HG02763 (cell line): ENCODE measurements around the gene MDN1.
"Not testable (repeated sequence)": the region's sequence is repeated elsewhere in the genome, so short reads cannot be mapped to it uniquely, and the experiment has no call there.

Experiments used
- ATAC-seq: cut with Tn5 transposase; IDR thresholded peaks from one replicate; pipeline ENCODE4 v1.9.1; 2021; ENCODE audit warnings: mild to moderate bottlenecking, moderate library complexity; ENCODE audit not compliant: unreplicated experiment

The MDN1 gene

DNA sequence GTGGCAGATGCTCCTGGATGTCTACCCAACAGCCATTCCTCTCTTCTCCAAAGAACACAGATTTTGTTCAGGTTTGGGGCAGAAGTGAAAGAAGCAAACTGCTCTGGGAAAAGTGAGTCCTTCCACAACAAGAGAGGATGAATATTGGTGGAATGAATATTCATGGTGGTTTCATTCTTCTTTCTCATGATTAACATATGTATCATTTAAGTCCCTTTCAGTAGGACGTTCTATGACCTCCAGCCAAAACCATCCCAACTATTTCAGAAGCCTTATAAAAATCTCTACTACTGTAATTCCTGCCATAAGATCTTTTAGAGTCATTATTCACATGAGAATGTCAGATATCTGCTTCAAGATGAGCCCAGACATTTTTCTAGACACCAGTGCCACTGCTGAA, 44.4 kb downstream of the MDN1 start:
- no peak for ATAC-seq

DNA sequence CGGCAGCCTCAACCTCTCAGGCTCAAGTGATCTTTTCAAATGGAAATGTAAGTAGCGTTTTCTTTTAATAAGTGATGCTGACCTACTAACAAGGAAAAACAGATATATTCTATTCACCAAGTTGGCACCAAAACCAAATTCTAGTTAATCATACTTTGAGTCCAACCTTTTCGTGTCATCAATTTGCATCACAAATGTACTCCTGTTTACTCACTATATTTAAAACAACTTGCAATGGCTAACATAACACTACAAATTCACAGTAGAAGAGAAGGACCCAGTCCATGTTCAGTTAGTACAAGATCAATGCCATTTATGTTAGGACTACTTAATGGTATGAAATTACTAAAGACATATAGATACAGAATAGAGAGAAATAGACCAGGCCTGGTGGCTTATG, 50.0 kb downstream of the MDN1 start:
- ATAC-seq = no peak

DNA sequence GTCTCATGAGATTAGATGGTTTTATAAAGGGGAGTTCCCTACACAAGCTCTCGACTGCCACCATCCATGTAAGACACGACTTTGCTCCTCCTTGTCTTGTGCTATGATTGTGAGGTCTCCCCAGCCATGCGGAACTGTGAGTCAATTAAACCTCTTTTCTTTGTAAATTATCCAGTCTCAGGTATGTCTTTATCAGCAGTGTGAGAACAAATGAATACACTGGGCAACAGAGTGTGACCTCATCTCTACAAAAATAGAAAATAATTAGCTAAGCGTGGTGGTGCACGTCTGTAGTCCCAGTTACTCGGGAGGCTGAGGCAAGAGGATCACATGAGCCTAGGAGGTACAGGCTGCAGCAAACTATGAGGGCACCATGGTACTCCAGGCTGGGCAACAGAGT, 51.3 kb downstream of the MDN1 start:
- ATAC-seq = no peak

DNA sequence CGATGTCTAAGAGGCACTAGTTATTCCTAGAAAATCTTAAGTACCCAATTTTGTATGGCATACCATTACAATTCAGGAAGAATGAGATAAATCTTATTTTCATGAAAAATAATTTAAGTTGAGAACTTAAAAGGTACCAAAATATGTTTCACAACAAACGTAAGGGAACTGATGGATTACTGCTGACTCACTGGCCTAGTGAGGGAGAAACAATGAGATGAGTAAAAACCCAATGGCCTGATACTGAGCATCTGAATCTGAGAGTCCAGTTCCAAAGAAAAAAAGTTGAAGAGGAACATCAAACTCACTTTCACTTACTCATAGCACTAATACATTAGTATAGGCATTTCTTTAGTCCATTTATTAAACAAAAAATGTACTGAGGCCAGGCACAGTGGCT, 56.0 kb downstream of the MDN1 start:
- no peak for ATAC-seq

DNA sequence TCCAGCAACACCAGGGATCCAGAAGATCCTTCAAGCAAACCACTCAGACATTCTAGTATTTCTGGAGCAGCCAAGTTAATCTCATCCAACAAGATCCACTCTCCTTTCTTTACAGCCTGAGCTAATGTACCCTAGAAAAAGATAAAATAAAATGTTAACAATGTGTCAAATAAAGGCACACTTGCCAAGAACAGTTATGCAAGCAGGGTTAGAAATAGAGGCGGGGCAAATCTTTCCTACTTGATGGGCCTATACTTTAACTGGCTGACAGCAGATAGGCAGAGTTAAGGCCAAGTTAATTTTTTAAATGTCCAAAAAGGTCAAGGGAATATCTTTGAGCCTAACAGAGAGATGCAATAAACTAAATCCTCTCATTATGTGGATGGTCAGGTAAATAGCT, 60.8 kb downstream of the MDN1 start:
- no peak for ATAC-seq

DNA sequence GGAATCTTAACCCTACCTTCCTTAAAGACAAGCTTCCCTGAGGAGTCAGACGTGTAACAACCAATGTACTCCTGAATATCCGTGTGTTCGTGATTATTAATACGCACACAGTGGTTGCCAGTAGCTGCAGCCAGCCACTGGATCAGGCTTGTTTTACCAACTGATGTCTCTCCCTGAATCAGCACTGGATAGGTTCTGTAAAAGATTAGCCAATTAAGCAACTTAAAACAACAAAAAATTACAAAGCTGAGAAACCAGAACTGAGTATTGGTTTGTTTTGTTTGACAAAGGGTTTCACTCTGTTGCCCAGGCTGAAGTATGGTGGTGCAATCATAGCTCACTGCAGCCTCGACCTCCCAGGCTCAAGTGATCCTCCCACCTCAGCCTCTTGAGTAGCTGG, 69.3 kb downstream of the MDN1 start:
- no peak for ATAC-seq

DNA sequence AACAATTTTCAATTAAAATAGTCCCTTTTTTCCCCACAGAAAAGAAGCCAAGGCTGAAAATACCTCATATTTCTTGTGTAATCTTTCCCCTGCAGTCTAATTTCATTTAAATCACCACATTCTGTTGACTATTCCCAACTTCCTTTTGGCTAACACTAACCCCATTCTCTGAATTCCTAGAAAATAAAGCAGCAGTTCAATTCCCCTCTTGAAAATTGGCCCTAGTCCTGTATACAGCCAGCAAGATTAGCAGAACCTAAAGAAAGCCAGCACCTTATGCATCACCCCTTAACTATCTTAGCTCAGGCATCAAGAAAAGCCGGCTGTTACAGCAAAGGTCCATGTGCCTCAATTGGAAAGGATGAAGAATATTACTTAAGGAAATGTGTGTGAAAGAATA, 69.7 kb downstream of the MDN1 start:
- ATAC-seq = no peak

DNA sequence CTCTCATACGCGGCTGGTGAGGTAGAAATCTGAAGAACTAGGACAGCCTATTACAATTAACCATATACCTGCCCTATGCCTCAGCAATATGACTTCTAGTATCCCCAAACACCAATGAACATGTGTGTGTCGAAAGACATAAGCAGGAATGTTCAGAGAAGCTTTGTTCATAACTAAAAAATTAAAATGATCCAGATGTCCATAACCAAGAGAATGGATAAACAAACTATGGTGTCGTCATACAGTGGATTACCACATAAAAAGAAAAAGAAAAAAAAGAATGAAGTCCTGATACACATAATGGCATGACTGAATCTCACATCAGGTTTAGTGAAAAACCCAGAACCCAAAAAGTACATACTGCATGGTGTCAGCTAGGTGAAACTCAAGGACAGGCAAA, 73.9 kb downstream of the MDN1 start:
- ATAC-seq = no peak

DNA sequence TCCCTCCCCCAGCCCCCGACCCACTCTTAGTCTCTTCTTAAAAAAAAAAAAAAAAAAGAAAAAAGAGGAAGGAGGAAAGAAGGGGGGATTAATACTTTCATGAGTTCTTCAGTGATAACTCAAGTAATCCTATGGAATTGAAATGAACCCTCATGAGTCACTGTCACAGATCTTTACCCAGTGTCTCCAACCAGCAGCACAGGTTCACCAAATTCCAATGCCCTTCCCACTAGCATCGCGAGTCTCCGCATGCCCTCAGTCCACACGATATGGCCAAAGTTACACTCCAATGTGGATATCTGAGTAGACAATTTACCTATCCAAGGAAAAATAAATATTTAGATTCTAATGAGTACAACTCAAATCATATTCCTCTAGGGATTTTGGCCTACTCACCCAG, 74.5 kb downstream of the MDN1 start:
- ATAC-seq = no peak

DNA sequence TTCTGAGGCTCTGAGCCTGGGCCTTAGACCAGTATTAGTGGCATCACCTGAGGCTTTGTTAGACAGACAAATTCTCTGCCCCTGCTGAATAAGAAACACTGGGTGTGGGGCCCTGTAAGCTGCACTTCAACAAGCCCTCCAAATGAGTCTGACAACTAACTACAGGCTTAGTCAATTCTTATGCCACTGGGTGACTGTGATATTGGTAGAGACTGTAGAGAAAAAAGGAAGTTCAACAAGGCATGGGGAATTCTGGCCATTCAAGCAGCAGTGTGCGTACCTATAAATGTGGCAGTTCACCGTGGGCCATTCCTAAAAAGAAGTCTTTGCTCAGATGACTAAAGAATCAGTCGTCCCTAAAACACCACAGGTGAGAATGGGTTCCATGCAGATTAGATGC, 82.7 kb downstream of the MDN1 start:
- ATAC-seq = no peak

DNA sequence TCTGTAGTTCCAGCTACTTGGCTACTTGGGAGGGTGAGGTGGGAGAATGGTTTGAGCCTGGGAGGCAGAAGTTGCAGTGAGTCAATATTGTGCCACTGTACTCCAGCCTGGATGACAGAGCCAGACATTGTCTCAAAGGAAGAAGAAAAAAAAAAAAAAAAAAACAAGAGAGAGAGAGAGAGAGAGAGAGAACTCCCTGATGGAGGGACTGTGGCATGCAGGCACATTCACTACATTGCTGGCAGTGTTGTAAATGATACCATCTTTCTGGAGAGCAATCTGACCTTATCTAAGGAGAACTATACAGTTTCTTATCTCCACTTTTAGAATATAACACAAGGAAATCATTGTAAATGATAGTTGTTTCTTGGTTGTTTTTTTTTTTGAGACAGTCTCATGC, 85.1 kb downstream of the MDN1 start:
- no peak for ATAC-seq

DNA sequence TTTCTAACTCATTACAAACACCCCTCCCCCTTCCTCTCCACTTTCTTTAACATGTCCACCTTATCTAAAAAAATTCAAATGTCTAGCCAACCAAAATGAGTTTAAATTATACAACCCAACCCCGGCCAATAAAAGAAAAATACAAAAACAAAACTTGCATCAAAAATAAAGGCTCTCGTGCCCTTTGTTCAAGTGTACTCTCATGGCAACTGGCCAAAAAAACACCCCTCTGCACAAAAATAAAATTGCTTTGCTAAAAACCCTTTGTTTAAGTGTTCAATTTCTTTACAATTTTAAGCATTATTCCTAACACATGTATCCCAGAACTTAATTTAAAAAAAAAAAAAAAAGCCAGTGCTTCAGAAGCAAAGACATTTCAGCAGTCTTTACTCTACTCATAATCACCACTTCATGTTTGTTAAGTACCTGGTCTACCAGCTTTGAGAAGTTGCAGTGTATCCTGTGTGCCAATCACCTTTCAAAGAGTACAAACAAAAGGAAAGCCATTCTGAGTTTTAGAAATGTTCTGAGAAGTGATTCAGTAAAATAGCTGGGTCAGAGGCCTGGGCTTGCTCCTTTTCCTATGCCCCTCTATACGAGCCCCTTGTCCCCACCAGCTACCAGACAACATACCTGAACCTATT, 87.5 kb downstream of the MDN1 start:
- no peak for ATAC-seq

DNA sequence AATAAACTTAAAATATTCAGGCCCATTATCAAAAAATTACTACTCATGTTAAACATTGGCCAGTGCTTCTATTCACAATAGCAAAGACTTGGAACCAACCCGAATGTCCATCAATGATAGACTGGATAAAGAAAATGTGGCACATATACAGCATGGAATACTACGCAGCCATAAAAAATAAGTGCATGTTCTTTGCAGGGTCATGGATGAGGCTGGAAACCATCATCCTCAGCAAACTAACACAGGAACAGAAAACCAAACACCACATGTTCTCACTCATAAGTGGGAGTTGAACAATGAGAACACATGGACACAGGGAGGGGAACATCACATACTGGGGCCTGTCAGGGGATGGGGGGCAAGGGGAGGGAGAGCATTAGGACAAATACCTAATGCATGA, 88.3 kb downstream of the MDN1 start:
- ATAC-seq = not testable (repeated sequence)

DNA sequence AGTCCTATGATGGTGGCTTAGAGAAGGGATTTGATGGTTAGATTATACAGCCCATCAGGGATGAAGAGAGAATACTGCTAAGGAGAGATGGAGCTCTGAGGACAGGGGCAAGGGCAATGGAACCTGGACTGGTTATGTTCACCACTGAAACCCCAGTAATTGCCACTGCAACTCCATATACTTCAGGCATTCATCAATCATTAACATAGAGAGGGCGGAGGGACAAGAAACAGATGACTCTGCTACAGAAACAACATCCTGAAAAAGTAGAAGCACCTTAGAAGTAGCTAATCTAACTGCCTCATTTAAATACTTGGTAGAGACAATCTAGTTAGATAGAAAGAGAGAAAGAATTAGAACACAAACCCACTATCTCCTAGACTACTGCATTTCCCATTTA, 89.8 kb downstream of the MDN1 start:
- peak; percentile 82 for ATAC-seq

DNA sequence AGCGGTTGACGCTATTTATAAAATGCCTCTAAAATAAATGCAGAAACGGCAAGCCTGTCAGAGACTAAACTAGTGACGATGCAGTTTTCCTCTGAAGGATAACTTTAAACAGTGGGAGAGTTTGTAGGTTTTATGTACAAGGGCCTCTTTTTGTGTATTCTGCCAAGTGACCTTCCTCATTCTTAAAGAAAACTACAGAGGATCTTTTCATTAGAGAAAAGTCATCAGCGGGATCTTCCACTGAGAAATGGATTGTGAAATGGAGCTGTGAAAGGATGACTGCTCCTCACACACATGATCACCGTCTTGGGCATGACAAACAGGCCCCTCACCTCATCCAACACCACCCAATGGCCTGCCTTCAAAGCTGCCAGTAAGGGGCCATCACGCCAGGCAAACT, 92.1 kb downstream of the MDN1 start:
- ATAC-seq = no peak

DNA sequence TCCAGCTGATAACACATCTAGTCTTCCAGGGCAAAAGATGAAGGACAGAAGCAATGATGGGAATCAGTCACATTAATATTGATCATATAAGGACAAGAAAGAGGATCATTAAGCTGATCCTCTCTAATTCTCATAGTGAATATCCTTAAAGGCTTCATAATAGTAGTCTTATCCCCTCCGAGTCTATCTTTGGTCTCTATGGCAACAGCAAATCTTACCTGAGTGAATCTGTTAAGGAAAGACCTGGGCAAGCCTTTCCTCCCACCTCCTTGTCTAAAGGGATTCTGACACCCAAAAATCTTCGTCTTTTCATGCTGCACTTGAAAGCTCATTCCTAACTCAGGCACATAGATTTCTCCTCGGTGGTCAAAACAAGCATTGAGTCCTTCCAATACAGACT, 94.6 kb downstream of the MDN1 start:
- ATAC-seq = no peak

DNA sequence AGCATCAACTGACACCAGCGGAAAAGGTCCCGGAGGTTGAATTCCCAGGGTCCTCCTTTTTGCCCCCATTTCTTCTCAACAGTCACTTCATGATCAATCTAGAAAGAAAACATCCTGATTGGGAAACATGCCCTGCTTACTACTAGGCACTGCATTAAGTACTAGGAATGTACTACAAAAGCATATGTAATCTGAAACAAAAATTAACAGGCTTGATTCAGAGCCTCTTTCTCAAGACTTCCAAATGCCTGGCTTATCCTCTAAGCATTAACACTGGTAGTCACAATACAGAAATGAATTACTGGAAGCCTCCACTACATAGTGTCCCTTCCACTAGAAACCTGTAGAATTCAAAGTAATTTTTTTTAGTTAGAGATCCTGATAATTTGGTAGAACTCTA, 96.5 kb downstream of the MDN1 start:
- no peak for ATAC-seq

DNA sequence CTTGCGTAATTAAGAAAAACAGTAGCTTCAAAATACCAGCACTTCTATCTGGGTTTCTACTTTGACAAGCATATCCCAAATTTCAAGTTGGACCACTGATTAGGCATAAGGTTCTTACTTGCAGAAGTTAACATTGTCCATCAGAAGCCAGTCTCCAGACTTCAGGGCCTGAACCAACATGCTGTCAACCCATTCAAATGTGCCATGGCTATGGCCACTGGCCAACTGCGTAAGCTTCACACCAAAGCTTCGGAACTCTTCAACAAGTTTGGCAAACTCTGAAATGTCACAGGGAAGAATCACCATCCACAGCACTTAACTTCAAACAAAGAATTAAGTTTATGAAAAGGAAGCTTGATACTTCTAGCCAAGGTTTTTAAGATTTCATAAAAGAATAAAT, 103.1 kb downstream of the MDN1 start:
- no peak for ATAC-seq

DNA sequence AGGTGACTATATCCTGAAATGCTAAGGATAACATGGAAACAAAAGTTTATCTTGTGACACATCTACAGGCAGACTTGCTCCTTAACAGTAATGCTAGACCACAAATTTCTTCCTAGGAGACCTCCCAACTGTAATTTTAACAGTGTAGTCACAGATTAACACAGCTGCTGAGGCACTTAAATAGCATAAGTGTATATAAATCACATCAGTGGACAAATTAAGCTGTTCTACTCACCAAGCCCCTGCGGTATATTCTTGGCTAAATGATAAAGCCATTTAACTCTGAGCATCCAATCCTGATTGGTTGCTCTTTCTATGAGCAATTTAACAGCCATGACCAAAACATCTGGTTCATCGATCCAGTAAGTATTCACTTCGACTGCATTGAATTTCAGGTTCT, 107.8 kb downstream of the MDN1 start:
- no peak for ATAC-seq

DNA sequence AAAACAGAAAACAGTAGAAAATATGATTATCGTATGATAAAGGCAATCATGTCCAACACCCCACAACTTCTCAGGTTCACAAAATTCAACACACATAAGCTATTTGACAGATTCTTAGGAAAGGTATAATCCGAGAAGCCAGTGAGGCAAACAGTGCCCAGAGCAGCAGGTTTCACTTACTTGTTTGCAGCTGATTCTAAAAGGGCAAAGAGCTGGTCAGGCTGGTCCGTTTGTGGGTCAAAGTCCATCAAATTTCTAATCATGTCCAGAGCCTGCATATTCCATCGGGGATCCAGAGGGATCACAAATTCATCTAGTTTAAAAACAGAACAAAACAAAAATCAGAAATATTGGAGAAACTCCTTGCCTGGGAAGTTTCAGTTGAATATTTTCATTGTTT, 111.3 kb downstream of the MDN1 start:
- no peak for ATAC-seq

DNA sequence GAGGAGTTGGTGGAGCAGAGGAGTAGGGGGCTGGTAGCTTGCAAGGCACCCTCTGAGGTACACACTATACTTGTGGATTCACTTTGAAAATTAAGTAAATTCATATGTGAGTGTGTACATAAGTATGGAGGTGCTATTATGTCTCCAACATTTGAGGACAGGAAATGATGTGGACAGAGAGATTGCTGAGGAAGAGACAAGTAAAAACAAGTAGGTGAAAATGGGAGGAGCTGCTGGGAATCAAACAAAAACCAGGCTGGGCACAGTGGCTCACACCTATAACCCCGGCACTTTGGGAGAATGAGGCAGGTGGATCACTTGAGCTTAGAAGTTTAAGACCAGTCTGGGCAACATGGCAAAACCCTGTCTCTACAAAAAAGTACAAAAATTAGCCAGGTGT, 111.8 kb downstream of the MDN1 start:
- no peak for ATAC-seq

DNA sequence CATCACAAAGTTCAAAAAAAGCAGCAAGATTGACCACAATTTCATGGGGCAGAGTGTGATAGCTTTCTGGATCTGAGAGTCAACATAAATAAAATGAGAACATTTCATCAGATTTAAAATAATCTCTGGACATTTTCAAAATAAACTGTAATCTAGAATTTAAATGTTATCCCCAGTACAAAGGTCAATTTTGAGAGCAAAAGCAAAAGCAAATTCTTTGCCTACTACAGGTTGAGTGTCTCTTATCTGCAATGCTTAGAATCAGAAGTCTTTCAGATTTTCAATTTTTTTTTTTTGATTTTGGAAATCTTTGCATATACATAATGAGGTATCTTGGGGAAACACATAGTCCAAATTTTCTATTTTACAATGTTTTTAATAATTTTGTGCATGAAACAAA, 113.5 kb downstream of the MDN1 start:
- no peak for ATAC-seq

DNA sequence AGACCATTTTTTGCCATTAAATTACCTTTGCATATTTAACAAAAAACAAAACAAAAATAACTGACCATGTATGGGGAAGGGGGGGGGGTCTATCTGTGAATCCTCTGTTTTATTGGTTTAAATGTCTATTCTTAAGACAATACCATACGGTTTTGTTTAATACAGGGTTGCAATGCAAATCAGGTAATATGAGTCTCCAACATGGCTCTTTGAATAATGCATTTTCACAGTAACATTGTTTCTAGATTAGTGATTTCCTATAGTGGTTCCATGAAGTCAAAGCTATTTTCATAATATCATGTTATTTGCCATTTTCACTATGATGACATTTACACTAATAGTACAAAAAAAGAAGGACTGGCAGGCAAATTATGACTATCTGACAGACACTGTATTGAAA, 116.3 kb downstream of the MDN1 start:
- ATAC-seq = no peak

DNA sequence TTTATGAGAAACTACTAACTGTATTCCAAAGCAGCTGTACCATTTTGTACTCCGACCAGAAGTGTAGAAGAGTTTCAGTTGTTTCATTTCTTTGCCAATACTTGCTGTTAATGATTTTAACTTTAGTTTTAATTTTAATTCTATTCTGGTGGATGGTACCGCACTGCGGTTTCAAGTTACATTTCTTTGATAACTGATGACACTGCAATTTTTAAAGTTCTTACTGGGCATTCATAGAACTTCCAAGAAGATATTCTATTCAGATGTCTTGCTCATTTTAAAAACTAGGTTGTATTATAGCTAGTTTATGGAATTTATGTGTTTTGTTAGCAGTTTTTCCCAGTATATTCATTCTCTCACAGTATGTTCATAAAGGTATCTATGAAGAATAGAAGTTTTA, 117.2 kb downstream of the MDN1 start:
- no peak for ATAC-seq
